ENCODE data around the gene LASP1NB.

DNA sequence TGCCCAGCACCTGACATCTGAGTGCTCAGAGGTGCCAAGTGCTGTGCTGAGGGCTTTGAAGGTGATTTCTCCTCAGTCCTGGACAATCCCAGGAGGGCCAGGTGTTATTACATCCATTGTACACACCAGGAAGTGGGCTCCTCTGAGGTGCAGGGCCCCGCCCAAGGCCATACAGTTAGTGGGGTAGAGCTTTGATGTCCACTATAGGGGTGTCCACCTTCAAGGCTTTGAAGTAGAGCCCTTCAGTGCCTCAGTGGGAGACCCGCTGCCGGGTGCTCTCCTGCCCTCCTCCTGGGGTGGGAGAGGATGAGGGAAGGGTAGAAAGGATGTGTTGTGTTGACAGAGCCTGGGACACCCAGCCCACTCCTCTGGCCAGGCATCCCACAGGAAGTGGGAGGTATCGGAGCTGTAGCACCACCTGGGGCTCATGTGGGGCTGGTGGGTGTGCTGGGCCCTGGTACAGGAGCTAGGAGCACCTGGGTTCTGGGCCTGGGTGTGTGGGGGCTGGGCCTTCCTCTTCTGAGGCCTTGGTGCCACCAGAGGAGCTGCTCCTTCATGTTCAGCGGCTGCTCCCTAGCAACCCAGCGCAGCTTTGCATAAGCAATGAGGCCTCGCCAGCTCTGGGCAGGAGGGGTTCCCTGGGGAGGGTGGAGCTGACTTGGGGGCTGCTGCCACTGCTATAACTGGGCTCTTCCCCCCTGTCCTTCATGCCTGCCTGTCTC lies 48.1 kb upstream of the LASP1NB start:
- TF ChIP-seq, protein P1, sequence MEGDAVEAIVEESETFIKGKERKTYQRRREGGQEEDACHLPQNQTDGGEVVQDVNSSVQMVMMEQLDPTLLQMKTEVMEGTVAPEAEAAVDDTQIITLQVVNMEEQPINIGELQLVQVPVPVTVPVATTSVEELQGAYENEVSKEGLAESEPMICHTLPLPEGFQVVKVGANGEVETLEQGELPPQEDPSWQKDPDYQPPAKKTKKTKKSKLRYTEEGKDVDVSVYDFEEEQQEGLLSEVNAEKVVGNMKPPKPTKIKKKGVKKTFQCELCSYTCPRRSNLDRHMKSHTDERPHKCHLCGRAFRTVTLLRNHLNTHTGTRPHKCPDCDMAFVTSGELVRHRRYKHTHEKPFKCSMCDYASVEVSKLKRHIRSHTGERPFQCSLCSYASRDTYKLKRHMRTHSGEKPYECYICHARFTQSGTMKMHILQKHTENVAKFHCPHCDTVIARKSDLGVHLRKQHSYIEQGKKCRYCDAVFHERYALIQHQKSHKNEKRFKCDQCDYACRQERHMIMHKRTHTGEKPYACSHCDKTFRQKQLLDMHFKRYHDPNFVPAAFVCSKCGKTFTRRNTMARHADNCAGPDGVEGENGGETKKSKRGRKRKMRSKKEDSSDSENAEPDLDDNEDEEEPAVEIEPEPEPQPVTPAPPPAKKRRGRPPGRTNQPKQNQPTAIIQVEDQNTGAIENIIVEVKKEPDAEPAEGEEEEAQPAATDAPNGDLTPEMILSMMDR (IDR thresholded peaks at IDR 0.05; ENCODE audit: control extremely low read depth in 1 of 3, insufficient read depth in 1 of 3, low read depth in 1 of 3, low read length in 3 of 3): peak in 1 of 3 experiments; percentile 3; a peak in 1 of 4 replicates
- TF ChIP-seq CHD1 (IDR thresholded peaks at IDR 0.05; ENCODE audit: low read depth, low read length) (no peak), POLR2AphosphoS5 (IDR thresholded peaks at IDR 0.05; ENCODE audit: low read depth, low read length) (no peak)
